Body of pancreas (tissue), 4 donors: Measurements from ENCODE around the gene CASP8. TPM values are rescaled to one million over a fixed set of nuclear protein-coding genes. Genes with fewer than 3 reads are reported as not detected.

Experiments used
- ATAC-seq: fragments of 150-250 bp; one replicate; pipeline ENCODE4 v1.9.1; 2016
- DNase-seq, 4 donors: peaks; one replicate each; pipeline ENCODE4 v3.0.0-alpha.2; 2019
- H3K27ac ChIP-seq, 4 donors: fragments of 200-600 bp; sonication (generic); 1 replicate in 3 of 4; 2 replicates in 1 of 4; pipeline versions ENCODE4 v1.5.1 to v1.6.1; 2016 to 2019; ENCODE audit warnings: mild to moderate bottlenecking in 1 of 4, mixed read lengths in 1 of 4, moderate library complexity in 1 of 4
- H3K27me3 ChIP-seq, 2 donors: fragments of 200-600 bp; sonication (generic); one replicate each; pipeline ENCODE4 v1.6.0; 2016; ENCODE audit warnings: mild to moderate bottlenecking in 1 of 2
- H3K36me3 ChIP-seq, 2 donors: fragments of 200-600 bp; sonication (generic); replicated peaks in 1 of 2; 2 replicates each; pipeline ENCODE4 v1.5.1; 2016; ENCODE audit warnings: low read depth in 2 of 2; ENCODE audit not compliant: insufficient read depth in 1 of 2
- H3K4me1 ChIP-seq: fragments of 200-600 bp; sonication (generic); one replicate; pipeline ENCODE4 v1.6.0; 2016
- H3K4me3 ChIP-seq, 2 donors: fragments of 200-600 bp; sonication (generic); 1 replicate in 1 of 2; 2 replicates in 1 of 2; pipeline ENCODE4 v1.5.1; 2016 to 2019
- H3K9me3 ChIP-seq, 3 donors: fragments of 200-600 bp; sonication (generic); 1 replicate in 2 of 3; 2 replicates in 1 of 3; pipeline ENCODE4 v1.5.1; 2016
- CTCF ChIP-seq, 7 experiments: fragments of 450-650 bp in 4 of 7; fragments of 200-600 bp in 3 of 7; sonication (generic) in 3 of 7; IDR thresholded peaks; one replicate each; pipeline ENCODE4 v1.5.1; 2016 to 2019; ENCODE audit warnings: antibody characterized with exemption in 7 of 7
- POLR2A ChIP-seq, 3 donors: fragments of 450-650 bp; IDR thresholded peaks; one replicate each; pipeline ENCODE4 v1.6.1; 2016; ENCODE audit warnings: antibody characterized with exemption in 3 of 3, mild to moderate bottlenecking in 2 of 3
- WGBS, 2 donors: methylation state at CpG; one replicate each; pipeline ENCODE4 v1.1.5; 2017; 5-methylcytosine and 5-hydroxymethylcytosine counted together
- intact Hi-C: fragments of 100-400 bp; cut with DNase I; formaldehyde crosslinking; loops from one replicate; pipeline ENCODE4 v1.15.1; 2023
- total RNA-seq, 2 donors: library from RNA; depleted of rRNA; stranded (reverse); fragments of >200 nt; gene quantifications; one replicate each; pipeline ENCODE4 v1.1.0, GENCODE V29; 2016

CASP8 gene
- total RNA-seq, 2 donors from 2014 or later = 13.2 to 161 TPM

GRCh38 chr2:201273330-201273983 lies 13.1 kb downstream of the CASP8 start:
- Histone ChIP-seq H3K9me3 (no peaks in the 10 kb centered on the region), H3K4me3 (no peak overlapping the region), H3K27ac (no peak overlapping the region), H3K4me1 (no peaks in the 10 kb centered on the region), H3K27me3 (no peaks in the 10 kb centered on the region), H3K36me3 (peaks cover 0 to 3% of the 10 kb centered on the region in 2 donors)
- no peak for DNase-seq
- WGBS, 2 donors = 86 to 88% methylated on average over 9 of the region's 9 CpGs
- ATAC-seq = no peak
- intact Hi-C loops = no loop called here
- TF ChIP-seq POLR2A (IDR thresholded peaks at IDR 0.05) (no peak), CTCF (IDR thresholded peaks at IDR 0.05) (no peak)

- H3K36me3 ChIP-seq = peaks cover 0 to 3% of the 10 kb centered on the region in 2 donors
Measured at GRCh38 chr2:201275069-201275468, 14.7 kb downstream of the CASP8 start.

GRCh38 chr2:201275990-201276389 lies 15.7 kb downstream of the CASP8 start:
- Histone ChIP-seq H3K27me3 (no peaks in the 10 kb centered on the region), H3K27ac (no peak overlapping the region)

More at GRCh38 chr2:201275069-201275468, 14.7 kb downstream of the CASP8 start:
- H3K27me3 ChIP-seq = no peaks in the 10 kb centered on the region
- WGBS, 2 donors = 89 to 97% methylated on average over 2 of the region's 2 CpGs
- no peaks in the 10 kb centered on the region for H3K9me3 ChIP-seq
- no peaks in the 10 kb centered on the region for H3K4me1 ChIP-seq
- intact Hi-C loops = no loop called here
- TF ChIP-seq CTCF (IDR thresholded peaks at IDR 0.05) (no peak), POLR2A (IDR thresholded peaks at IDR 0.05) (no peak)
- no peak overlapping the region for H3K27ac ChIP-seq
- no peak overlapping the region for H3K4me3 ChIP-seq
- DNase-seq (no peak), ATAC-seq (no peak)

GRCh38 chr2:201276511-201276910 lies 16.2 kb downstream of the CASP8 start:
- no peak for ATAC-seq
- TF ChIP-seq POLR2A (IDR thresholded peaks at IDR 0.05) (no peak), CTCF (IDR thresholded peaks at IDR 0.05) (no peak)
- intact Hi-C loops = no loop called here

More at GRCh38 chr2:201275990-201276389, 15.7 kb downstream of the CASP8 start:
- WGBS, 2 donors = 88 to 89% methylated on average over 4 to 5 of the region's 5 CpGs
- Histone ChIP-seq H3K4me3 (no peak overlapping the region), H3K4me1 (no peaks in the 10 kb centered on the region), H3K36me3 (peaks cover 0 to 3% of the 10 kb centered on the region in 2 donors), H3K9me3 (no peaks in the 10 kb centered on the region)
- DNase-seq = no peak
- intact Hi-C loops = no loop called here
- no peak for ATAC-seq
- TF ChIP-seq POLR2A (IDR thresholded peaks at IDR 0.05) (no peak), CTCF (IDR thresholded peaks at IDR 0.05) (no peak)

GRCh38 chr2:201279079-201279478 lies 18.7 kb downstream of the CASP8 start:
- intact Hi-C loops = no loop called here
- no peak for TF ChIP-seq CTCF (IDR thresholded peaks at IDR 0.05)
- no peak for TF ChIP-seq POLR2A (IDR thresholded peaks at IDR 0.05)
- ATAC-seq = no peak
- Histone ChIP-seq H3K9me3 (no peaks in the 10 kb centered on the region), H3K4me1 (no peaks in the 10 kb centered on the region), H3K27me3 (no peaks in the 10 kb centered on the region), H3K4me3 (no peak overlapping the region), H3K27ac (no peak overlapping the region), H3K36me3 (no peaks in the 10 kb centered on the region)
- 87 to 100% methylated on average over 1 of the region's 1 CpG for WGBS, 2 donors
- DNase-seq = no peak

More at GRCh38 chr2:201276511-201276910, 16.2 kb downstream of the CASP8 start:
- WGBS, 2 donors = 84 to 89% methylated on average over 6 of the region's 6 CpGs
- DNase-seq = no peak
- Histone ChIP-seq H3K27ac (no peak overlapping the region), H3K4me1 (no peaks in the 10 kb centered on the region), H3K4me3 (no peak overlapping the region), H3K27me3 (no peaks in the 10 kb centered on the region), H3K36me3 (peaks cover 0 to 3% of the 10 kb centered on the region in 2 donors), H3K9me3 (no peaks in the 10 kb centered on the region)
